A673 (cell line): ENCODE data around the gene SMARCA4.

Experiments used
- CTCF ChIP-seq: fragments of 300-800, 200-600 bp; sonication (generic); conservative IDR thresholded peaks from 2 replicates; pipeline ENCODE4 v1.5.1; 2017; ENCODE audit warnings: low read depth, mild to moderate bottlenecking, antibody characterized with exemption, low read length, moderate library complexity, mixed read lengths
- EZH2 ChIP-seq: fragments of 200-600 bp; sonication (generic); IDR thresholded peaks from 2 replicates; pipeline ENCODE4 v1.6.1; 2017; ENCODE audit warnings: borderline replicate concordance, low read depth, mild to moderate bottlenecking, mixed read lengths, antibody characterized with exemption, low read length; ENCODE audit not compliant: poor library complexity, severe bottlenecking

- TF ChIP-seq CTCF: no peak
- no peak for TF ChIP-seq EZH2
Measured at GRCh38 chr19:11014403-11014911, 53.6 kb downstream of the SMARCA4 start.
